ENCODE measurements around the gene CCDC88A. TPM values are rescaled to one million over a fixed set of nuclear protein-coding genes. Genes with fewer than 3 reads are reported as not detected.

Gene CCDC88A
- total RNA-seq, 1 experiment from 2014 or later = 27.2 TPM

DNA sequence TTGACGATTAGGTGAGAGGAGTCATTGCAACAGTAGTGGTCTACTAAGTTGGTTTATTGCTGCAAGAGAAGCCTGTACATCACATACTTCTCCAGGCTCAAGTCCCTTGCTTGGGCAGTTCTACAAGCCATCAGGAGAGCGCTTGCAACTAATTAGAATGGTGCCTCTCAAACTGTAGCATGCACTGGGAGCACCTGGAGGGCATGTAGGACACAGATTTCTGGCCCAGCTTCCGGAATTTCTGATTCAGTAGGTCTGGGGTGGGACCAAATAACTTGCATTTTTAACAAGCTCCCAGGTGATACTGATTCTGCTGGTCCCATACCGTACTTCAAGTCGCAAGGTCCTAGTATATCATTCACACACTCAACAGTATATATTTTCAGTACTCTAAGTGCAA lies 34.5 kb upstream of the CCDC88A start:
- no peaks in the 10 kb centered on the region for H3K27me3 ChIP-seq (ENCODE audit: insufficient read depth, low read length)
- H4K20me1 ChIP-seq (ENCODE audit: insufficient read depth) = no peaks in the 10 kb centered on the region
- intact Hi-C loops (cut with micrococcal nuclease) = no loop called here
- H3K4me3 ChIP-seq (replicated peaks in 1 of 2; ENCODE audit: low read depth in 1 of 2, low read length in 2 of 2) = no peak overlapping the region
- no peak overlapping the region for H3K9ac ChIP-seq (ENCODE audit: low read length)
- no peak for ATAC-seq
- H3K27ac ChIP-seq (ENCODE audit: low read depth, low read length) = no peak overlapping the region
- no peaks in the 10 kb centered on the region for H3K9me2 ChIP-seq (ENCODE audit: insufficient read depth)
- no peak for DNase-seq (ENCODE audit: low read depth, low spot score)
- no peaks in the 10 kb centered on the region for H3K9me3 ChIP-seq (ENCODE audit: control insufficient read depth in 1 of 2, insufficient read depth in 1 of 2, low read depth in 1 of 2, low read length in 2 of 2)
- H3K4me2 ChIP-seq (ENCODE audit: low read length) = no peak overlapping the region
- H3K4me1 ChIP-seq (ENCODE audit: control insufficient read depth in 1 of 2, insufficient read depth in 2 of 2, low read length in 2 of 2) = no peaks in the 10 kb centered on the region
- H2AFZ ChIP-seq (ENCODE audit: low read depth, low read length, poor library complexity, severe bottlenecking) = no peak overlapping the region
- RAD21 ChIA-PET (ENCODE audit: low non-redundant PET in 1 of 2, low total read pairs in 2 of 2, uncharacterized antibody in 2 of 2, unreplicated experiment in 2 of 2) = no interaction called here
- POLR2A ChIA-PET = no interaction called here
- CTCF ChIA-PET = no interaction called here
- H3K36me3 ChIP-seq (ENCODE audit: control insufficient read depth in 1 of 2, insufficient read depth in 2 of 2, low read length in 2 of 2) = no peaks in the 10 kb centered on the region
- BruUV-seq (replicated peaks) = no TSS peak
- H3K79me2 ChIP-seq (ENCODE audit: insufficient read depth, low read length) = no peaks in the 10 kb centered on the region
- no peak for TF ChIP-seq ELF1 (IDR thresholded peaks at IDR 0.05; ENCODE audit: borderline replicate concordance, low read depth)
- TF ChIP-seq JUND (IDR thresholded peaks at IDR 0.05) = no peak
- no peak for TF ChIP-seq YY1 (IDR thresholded peaks at IDR 0.05; ENCODE audit: extremely low read depth, insufficient replicate concordance, low read depth, low read length)
- TF ChIP-seq RAD21 (IDR thresholded peaks at IDR 0.05; ENCODE audit: low read depth) = no peak
- TF ChIP-seq POLR2AphosphoS5 (IDR thresholded peaks at IDR 0.05; ENCODE audit: low read depth, low read length) = no peak
- TF ChIP-seq ZBTB33 (IDR thresholded peaks at IDR 0.05; ENCODE audit: extremely low read depth, insufficient replicate concordance, low read length) = no peak

DNA sequence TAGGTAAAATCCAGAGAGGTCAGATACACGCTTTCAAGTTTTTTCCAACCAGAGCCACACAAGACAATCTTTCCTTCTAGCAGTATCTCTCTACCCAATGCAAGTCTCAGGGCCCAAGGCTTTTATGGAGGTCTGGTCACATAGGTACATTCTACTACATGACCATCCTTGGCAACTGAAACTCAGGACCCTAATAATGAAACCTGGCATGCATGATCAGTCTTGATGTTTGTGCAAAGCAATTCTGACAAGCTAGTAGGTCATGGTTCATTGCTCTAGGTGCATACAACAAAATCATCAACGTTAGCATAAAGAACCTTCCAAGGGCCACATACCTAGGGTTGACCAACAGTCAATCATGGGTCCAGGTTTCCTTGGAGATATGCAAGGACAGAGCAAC lies 33.2 kb upstream of the CCDC88A start:
- ChIA-PET RAD21 (ENCODE audit: low non-redundant PET in 1 of 2, low total read pairs in 2 of 2, uncharacterized antibody in 2 of 2, unreplicated experiment in 2 of 2) (no interaction called here), CTCF (no interaction called here), POLR2A (no interaction called here)
- DNase-seq (ENCODE audit: low read depth, low spot score) (no peak), ATAC-seq (no peak)
- Histone ChIP-seq H3K9ac (ENCODE audit: low read length) (no peak overlapping the region), H3K9me2 (ENCODE audit: insufficient read depth) (no peaks in the 10 kb centered on the region), H2AFZ (ENCODE audit: low read depth, low read length, poor library complexity, severe bottlenecking) (no peak overlapping the region), H4K20me1 (ENCODE audit: insufficient read depth) (no peaks in the 10 kb centered on the region), H3K27ac (ENCODE audit: low read depth, low read length) (no peak overlapping the region), H3K4me2 (ENCODE audit: low read length) (no peak overlapping the region), H3K4me3 (replicated peaks in 1 of 2; ENCODE audit: low read depth in 1 of 2, low read length in 2 of 2) (no peak overlapping the region), H3K9me3 (ENCODE audit: control insufficient read depth in 1 of 2, insufficient read depth in 1 of 2, low read depth in 1 of 2, low read length in 2 of 2) (no peaks in the 10 kb centered on the region), H3K4me1 (ENCODE audit: control insufficient read depth in 1 of 2, insufficient read depth in 2 of 2, low read length in 2 of 2) (no peaks in the 10 kb centered on the region), H3K36me3 (ENCODE audit: control insufficient read depth in 1 of 2, insufficient read depth in 2 of 2, low read length in 2 of 2) (no peaks in the 10 kb centered on the region), H3K27me3 (ENCODE audit: insufficient read depth, low read length) (no peaks in the 10 kb centered on the region), H3K79me2 (ENCODE audit: insufficient read depth, low read length) (no peaks in the 10 kb centered on the region)
- BruUV-seq (replicated peaks) = no TSS peak
- no peak for TF ChIP-seq ATF3 (IDR thresholded peaks at IDR 0.05)
- TF ChIP-seq POLR2AphosphoS5 (IDR thresholded peaks at IDR 0.05; ENCODE audit: low read depth, low read length) = no peak
- no peak for TF ChIP-seq RAD21 (IDR thresholded peaks at IDR 0.05; ENCODE audit: low read depth)
- TF ChIP-seq ELF1 (IDR thresholded peaks at IDR 0.05; ENCODE audit: borderline replicate concordance, low read depth) = no peak
- no peak for TF ChIP-seq YY1 (IDR thresholded peaks at IDR 0.05; ENCODE audit: extremely low read depth, insufficient replicate concordance, low read depth, low read length)
- no peak for TF ChIP-seq MAX (IDR thresholded peaks at IDR 0.05)
- no peak for TF ChIP-seq SRF (IDR thresholded peaks at IDR 0.05; ENCODE audit: low read depth)
- TF ChIP-seq FOSL1 (IDR thresholded peaks at IDR 0.05; ENCODE audit: low read depth) = no peak
- TF ChIP-seq SP1 (IDR thresholded peaks at IDR 0.05; ENCODE audit: low read depth) = no peak
- no peak for TF ChIP-seq JUND (IDR thresholded peaks at IDR 0.05)
- no peak for TF ChIP-seq POLR2A (IDR thresholded peaks at IDR 0.05; ENCODE audit: borderline replicate concordance, extremely low read depth, insufficient read depth, insufficient read length)
- no peak for TF ChIP-seq REST (IDR thresholded peaks at IDR 0.05; ENCODE audit: low read depth)
- no peak for TF ChIP-seq SIN3A (IDR thresholded peaks at IDR 0.05; ENCODE audit: low read depth)
- intact Hi-C loops (cut with micrococcal nuclease) = no loop called here

Data from HCT116 (cell line).